Hepatocyte (in vitro differentiated cells): Measurements from ENCODE around the gene EDA.

Experiments used
- EZH2 ChIP-seq: fragments of 200-600 bp; sonication (generic); IDR thresholded peaks from 2 replicates; pipeline ENCODE4 v1.6.1; 2016; ENCODE audit warnings: antibody characterized with exemption, mild to moderate bottlenecking, borderline replicate concordance
- EZH2phosphoT487 ChIP-seq: fragments of 200-600 bp; sonication (generic); IDR thresholded peaks from one replicate; pipeline ENCODE4 v1.6.1; 2018; ENCODE audit warnings: antibody characterized with exemption, mild to moderate bottlenecking, low read depth, moderate library complexity; ENCODE audit not compliant: unreplicated experiment, severe bottlenecking
- TF ChIP-seq, protein P1 (sequence below): fragments of 200-600 bp; sonication (generic); IDR thresholded peaks from 2 replicates; pipeline ENCODE4 v1.5.1; 2016; ENCODE audit warnings: antibody characterized with exemption, mild to moderate bottlenecking; ENCODE audit not compliant: poor library complexity

DNA sequence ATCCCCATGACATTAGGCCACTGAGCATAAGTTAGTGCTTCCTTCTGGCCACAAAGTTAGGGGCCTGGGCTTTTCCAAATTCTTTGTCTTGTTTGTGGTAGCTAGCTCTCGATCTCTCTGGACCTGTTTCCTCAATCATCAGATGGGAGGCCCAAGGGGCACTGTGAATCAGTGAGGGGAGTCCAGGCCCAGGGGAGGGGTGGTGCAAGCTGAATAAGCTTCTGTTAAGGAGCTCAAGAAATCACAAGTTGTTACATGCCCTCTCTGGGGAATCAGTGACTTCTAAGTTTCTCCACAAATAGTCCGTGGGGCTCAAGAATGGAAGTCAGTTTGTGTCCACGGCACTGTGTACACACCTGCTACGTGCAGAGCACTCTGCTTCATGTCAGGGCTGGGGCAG is 418.7 kb downstream of the EDA start:
- TF ChIP-seq, protein P1, sequence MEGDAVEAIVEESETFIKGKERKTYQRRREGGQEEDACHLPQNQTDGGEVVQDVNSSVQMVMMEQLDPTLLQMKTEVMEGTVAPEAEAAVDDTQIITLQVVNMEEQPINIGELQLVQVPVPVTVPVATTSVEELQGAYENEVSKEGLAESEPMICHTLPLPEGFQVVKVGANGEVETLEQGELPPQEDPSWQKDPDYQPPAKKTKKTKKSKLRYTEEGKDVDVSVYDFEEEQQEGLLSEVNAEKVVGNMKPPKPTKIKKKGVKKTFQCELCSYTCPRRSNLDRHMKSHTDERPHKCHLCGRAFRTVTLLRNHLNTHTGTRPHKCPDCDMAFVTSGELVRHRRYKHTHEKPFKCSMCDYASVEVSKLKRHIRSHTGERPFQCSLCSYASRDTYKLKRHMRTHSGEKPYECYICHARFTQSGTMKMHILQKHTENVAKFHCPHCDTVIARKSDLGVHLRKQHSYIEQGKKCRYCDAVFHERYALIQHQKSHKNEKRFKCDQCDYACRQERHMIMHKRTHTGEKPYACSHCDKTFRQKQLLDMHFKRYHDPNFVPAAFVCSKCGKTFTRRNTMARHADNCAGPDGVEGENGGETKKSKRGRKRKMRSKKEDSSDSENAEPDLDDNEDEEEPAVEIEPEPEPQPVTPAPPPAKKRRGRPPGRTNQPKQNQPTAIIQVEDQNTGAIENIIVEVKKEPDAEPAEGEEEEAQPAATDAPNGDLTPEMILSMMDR: no peak
- TF ChIP-seq EZH2: no peak
- TF ChIP-seq EZH2phosphoT487: no peak
